Pancreas (tissue), 10 donors: ENCODE measurements around the gene GOLPH3. TPM values are rescaled to one million over a fixed set of nuclear protein-coding genes. Genes with fewer than 3 reads are reported as not detected.

Experiments
- ATAC-seq, 4 donors: fragments of 200-7000 bp; cut with Tn5 transposase; one replicate each; pipeline versions ENCODE4 v1.8.0 to v1.9.1; 2020; ENCODE audit warnings: mild to moderate bottlenecking in 4 of 4, moderate library complexity in 4 of 4
- DNase-seq, 6 donors: peaks; one replicate each; pipeline ENCODE4 v3.0.0-alpha.2; 2020
- FAIRE-seq: peaks from 2 replicates; lab custom pipeline; 2012; peaks lifted over from hg19 to GRCh38; lab: Jason Lieb, UNC
- H3K27ac ChIP-seq, 4 donors: fragments of 200-600 bp; sonication (generic); 1 replicate in 3 of 4; 2 replicates in 1 of 4; pipeline versions ENCODE4 v1.5.0 to v1.8.0; 2020
- H3K27me3 ChIP-seq, 4 donors: fragments of 200-600 bp; one replicate each; pipeline ENCODE4 v1.8.0; 2021
- H3K36me3 ChIP-seq, 3 donors: fragments of 200-600 bp; sonication (generic) in 1 of 3; one replicate each; pipeline versions ENCODE4 v1.5.0 to v1.8.0; 2020 to 2021
- H3K4me1 ChIP-seq, 3 donors: fragments of 200-600 bp; one replicate each; pipeline ENCODE4 v1.8.0; 2021
- H3K4me3 ChIP-seq, 4 donors: fragments of 200-600 bp; sonication (generic) in 2 of 4; one replicate each; pipeline versions ENCODE4 v1.5.0 to v1.8.0; 2020 to 2021
- H3K9me3 ChIP-seq, 4 donors: fragments of 200-600 bp; one replicate each; pipeline ENCODE4 v1.8.0; 2021
- WGBS, 2 donors: extraction: QIAGEN DNeasy Blood & Tissue Kit; methylation state at CpG; one replicate each; pipeline ENCODE4 v1.1.7; 2013; 5-methylcytosine and 5-hydroxymethylcytosine counted together
- intact Hi-C, 3 donors: fragments of 100-400 bp; cut with DNase I; formaldehyde crosslinking; loops; one replicate each; pipeline versions ENCODE4 v1.11.1 to v1.14.2; 2022
- polyA plus RNA-seq, 2 donors: library from polyadenylated mRNA; stranded (reverse); fragments of 200-250 nt; gene quantifications; one replicate each; pipeline ENCODE4 v1.2.3, GENCODE V29; 2013
- total RNA-seq, 6 donors: library from RNA; stranded (reverse); fragmentation: NEBNext Ultra II Directional in 4 of 6; extraction: Animal tissue kit (Norgen Biotek cat#: 25700) in 4 of 6; gene quantifications; one replicate each; pipeline versions ENCODE4 v1.2.1 to v1.2.4, GENCODE V29; 2021 to 2023
- TF ChIP-seq, protein P1 (sequence below), 4 donors: fragments of 200-600 bp; sonication (generic) in 3 of 4; IDR thresholded peaks; one replicate each; pipeline versions ENCODE4 v1.5.0 to v1.8.0; 2021; ENCODE audit warnings: antibody characterized with exemption in 4 of 4
- donor health status: healthy with polysubstance abuse.
- donor health status: DM: no; HTN: no; CAD: no; lungs with moderate emphysema.
- donor health status: DM: no; HTN: no; CAD: no.
- donor health status: control.
- donor health status: control.
- donor health status: Bipolar disorder and iron deficiency.
- donor health status: DM: yes; HTN: yes; CAD: no.
- donor health status: DM: no; HTN: no; CAD: no.
- donor health status: DM: no; HTN: no; CAD: no.
- donor health status: DM: yes; HTN: yes; CAD: no.

The GOLPH3 gene
- total and polyA plus RNA-seq, 8 donors, result 19.9 to 67.0 (median 45.0) TPM

GRCh38 chr5:32098890-32099310 lies 75.2 kb downstream of the GOLPH3 start:
- H3K4me3 ChIP-seq, result no peak overlapping the region
- 91 to 94% methylated on average over 11 of the region's 11 CpGs for WGBS, 2 donors
- TF ChIP-seq, protein P1, sequence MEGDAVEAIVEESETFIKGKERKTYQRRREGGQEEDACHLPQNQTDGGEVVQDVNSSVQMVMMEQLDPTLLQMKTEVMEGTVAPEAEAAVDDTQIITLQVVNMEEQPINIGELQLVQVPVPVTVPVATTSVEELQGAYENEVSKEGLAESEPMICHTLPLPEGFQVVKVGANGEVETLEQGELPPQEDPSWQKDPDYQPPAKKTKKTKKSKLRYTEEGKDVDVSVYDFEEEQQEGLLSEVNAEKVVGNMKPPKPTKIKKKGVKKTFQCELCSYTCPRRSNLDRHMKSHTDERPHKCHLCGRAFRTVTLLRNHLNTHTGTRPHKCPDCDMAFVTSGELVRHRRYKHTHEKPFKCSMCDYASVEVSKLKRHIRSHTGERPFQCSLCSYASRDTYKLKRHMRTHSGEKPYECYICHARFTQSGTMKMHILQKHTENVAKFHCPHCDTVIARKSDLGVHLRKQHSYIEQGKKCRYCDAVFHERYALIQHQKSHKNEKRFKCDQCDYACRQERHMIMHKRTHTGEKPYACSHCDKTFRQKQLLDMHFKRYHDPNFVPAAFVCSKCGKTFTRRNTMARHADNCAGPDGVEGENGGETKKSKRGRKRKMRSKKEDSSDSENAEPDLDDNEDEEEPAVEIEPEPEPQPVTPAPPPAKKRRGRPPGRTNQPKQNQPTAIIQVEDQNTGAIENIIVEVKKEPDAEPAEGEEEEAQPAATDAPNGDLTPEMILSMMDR (IDR thresholded peaks at IDR 0.05), result no peak
- H3K9me3 ChIP-seq, result no peaks in the 10 kb centered on the region
- DNase-seq (no peak), ATAC-seq (no peak), FAIRE-seq (no peak)
- intact Hi-C loops, result loop anchor here in 1 of 3 donors (10.0 kb wide), 1 partner anchor 514 kb away; no protein-coding TSS in a partner anchor
- no peaks in the 10 kb centered on the region for H3K27me3 ChIP-seq
- H3K36me3 ChIP-seq, result peaks cover 0 to 44% (median 0%) of the 10 kb centered on the region in 3 donors
- no peaks in the 10 kb centered on the region for H3K4me1 ChIP-seq
- H3K27ac ChIP-seq, result peak overlapping the region in 1 of 4 donors; percentile 12

DNA sequence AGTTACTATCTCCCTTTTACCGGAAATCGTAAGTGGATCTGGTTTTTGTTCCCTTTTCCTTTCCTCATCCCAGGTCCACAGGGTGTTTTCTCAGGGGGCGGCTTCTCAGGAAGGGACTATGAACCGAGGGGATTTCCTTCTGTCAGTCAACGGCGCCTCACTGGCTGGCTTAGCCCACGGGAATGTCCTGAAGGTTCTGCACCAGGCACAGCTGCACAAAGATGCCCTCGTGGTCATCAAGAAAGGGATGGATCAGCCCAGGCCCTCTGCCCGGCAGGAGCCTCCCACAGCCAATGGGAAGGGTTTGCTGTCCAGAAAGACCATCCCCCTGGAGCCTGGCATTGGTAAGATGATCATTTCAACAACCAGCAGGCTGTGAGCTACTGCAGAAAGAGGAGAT lies 75.8 kb downstream of the GOLPH3 start:
- intact Hi-C loops, result loop anchor here in 1 of 3 donors (10.0 kb wide), 1 partner anchor 513 kb away; no protein-coding TSS in a partner anchor
- no peak overlapping the region for H3K4me3 ChIP-seq
- no peak overlapping the region for H3K27ac ChIP-seq
- H3K9me3 ChIP-seq, result no peaks in the 10 kb centered on the region
- H3K27me3 ChIP-seq, result no peaks in the 10 kb centered on the region
- no peak for FAIRE-seq
- ATAC-seq, result no peak
- TF ChIP-seq, protein P1 (IDR thresholded peaks at IDR 0.05), result no peak
- peaks cover 0 to 37% (median 0%) of the 10 kb centered on the region in 3 donors for H3K36me3 ChIP-seq
- DNase-seq, result no peak
- 80 to 83% methylated on average over 9 of the region's 9 CpGs for WGBS, 2 donors
- no peaks in the 10 kb centered on the region for H3K4me1 ChIP-seq

DNA sequence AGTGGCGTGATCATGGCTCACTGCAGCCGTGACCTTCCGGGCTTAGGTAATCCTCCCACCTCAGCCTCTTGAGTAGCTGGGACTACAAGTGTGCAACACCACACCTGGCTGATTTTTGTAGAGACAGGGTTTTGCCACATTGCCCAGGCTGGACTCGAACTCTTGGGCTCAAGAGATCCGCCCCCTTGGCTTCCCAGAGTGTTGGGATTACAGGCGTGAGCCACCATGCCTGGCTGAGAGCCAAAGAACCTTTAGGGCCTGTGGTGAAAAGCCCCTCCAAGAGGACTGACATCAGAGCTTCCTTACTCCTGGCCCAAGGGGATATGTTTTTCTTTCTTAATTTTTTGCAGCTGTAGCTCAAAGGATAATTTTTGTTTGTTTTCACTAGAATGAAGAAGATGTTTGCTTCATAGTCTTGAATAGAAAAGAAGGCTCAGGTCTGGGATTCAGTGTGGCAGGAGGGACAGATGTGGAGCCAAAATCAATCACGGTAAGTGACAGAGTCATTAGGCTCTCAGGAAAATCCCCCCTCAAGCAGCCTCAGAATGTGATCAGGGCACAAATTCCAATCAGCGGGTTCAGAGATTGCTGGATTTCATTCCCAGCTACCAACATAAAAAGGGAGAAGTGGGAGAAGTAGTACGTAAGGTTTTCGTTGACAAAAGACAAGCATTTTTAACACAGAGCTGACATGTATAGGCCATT lies 77.1 kb downstream of the GOLPH3 start:
- TF ChIP-seq, protein P1 (IDR thresholded peaks at IDR 0.05), result no peak
- Histone ChIP-seq H3K9me3 (no peaks in the 10 kb centered on the region), H3K4me3 (no peak overlapping the region), H3K36me3 (peaks cover 0 to 26% (median 0%) of the 10 kb centered on the region in 3 donors), H3K27me3 (no peaks in the 10 kb centered on the region), H3K27ac (no peak overlapping the region), H3K4me1 (no peaks in the 10 kb centered on the region)
- ATAC-seq (no peak), DNase-seq (no peak), FAIRE-seq (no peak)
- 95 to 96% methylated on average over 10 of the region's 10 CpGs for WGBS, 2 donors
- intact Hi-C loops, result loop anchor here in 1 of 3 donors (10.0 kb wide), 1 partner anchor 512 kb away; no protein-coding TSS in a partner anchor

DNA sequence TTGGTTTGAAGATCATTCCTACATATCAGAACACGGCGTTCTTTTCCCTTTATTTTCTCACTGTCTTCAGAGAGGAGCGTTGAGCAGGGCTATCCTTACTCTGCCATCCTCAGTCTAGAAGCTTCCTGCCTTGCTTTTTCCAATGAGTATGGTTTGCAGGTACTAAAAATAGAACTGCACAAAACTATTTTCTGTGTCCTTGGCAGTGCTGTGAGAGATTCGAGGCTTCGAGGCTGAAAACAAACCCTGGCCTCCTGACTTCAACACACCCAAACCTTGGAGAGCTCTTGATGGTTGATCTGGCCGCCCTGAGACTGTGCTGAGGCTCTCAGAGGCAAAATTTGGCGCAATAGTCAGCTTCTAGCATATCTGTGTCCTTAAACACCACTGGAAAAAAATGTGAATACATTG lies 78.9 kb downstream of the GOLPH3 start:
- no peaks in the 10 kb centered on the region for H3K27me3 ChIP-seq
- ATAC-seq, result no peak
- intact Hi-C loops, result loop anchor here in 1 of 3 donors (10.0 kb wide), 1 partner anchor 510 kb away; no protein-coding TSS in a partner anchor
- 64% methylated on average over 7 of the region's 7 CpGs for WGBS, 2 donors
- H3K4me1 ChIP-seq, result no peaks in the 10 kb centered on the region
- no peaks in the 10 kb centered on the region for H3K9me3 ChIP-seq
- H3K4me3 ChIP-seq, result no peak overlapping the region
- FAIRE-seq, result no peak
- H3K36me3 ChIP-seq, result peaks cover 0 to 9% (median 0%) of the 10 kb centered on the region in 3 donors
- no peak overlapping the region for H3K27ac ChIP-seq
- DNase-seq, result no peak
- TF ChIP-seq, protein P1 (IDR thresholded peaks at IDR 0.05), result no peak

GRCh38 chr5:32094691-32095090 lies 79.4 kb downstream of the GOLPH3 start:
- FAIRE-seq (no peak), DNase-seq (no peak), ATAC-seq (no peak)
- TF ChIP-seq, protein P1 (IDR thresholded peaks at IDR 0.05), result no peak
- Histone ChIP-seq H3K27me3 (no peaks in the 10 kb centered on the region), H3K9me3 (no peaks in the 10 kb centered on the region), H3K4me3 (no peak overlapping the region), H3K4me1 (no peaks in the 10 kb centered on the region), H3K27ac (no peak overlapping the region), H3K36me3 (peaks cover 0 to 3% (median 0%) of the 10 kb centered on the region in 3 donors)
- intact Hi-C loops, result loop anchor here in 1 of 3 donors (10.0 kb wide), 1 partner anchor 510 kb away; no protein-coding TSS in a partner anchor
- 88 to 90% methylated on average over 5 of the region's 5 CpGs for WGBS, 2 donors
